DOHH2 (cell line): ENCODE measurements around the gene LRRC3.

Experiments used
- H3F3A ChIP-seq: fragments of 200-600 bp; sonication (generic), shearing (Covaris generic); 2 replicates; pipeline ENCODE4 v1.6.0; 2016; ENCODE audit warnings: antibody characterized with exemption, mild to moderate bottlenecking; ENCODE audit not compliant: control insufficient read depth, insufficient read depth
- H3K27ac ChIP-seq: fragments of 200-600 bp; sonication (generic); 2 replicates; pipeline ENCODE4 v1.5.1; 2014; ENCODE audit warnings: low read depth, mild to moderate bottlenecking, low read length, moderate library complexity
- H3K27me3 ChIP-seq: fragments of 200-600 bp; sonication (generic); 2 replicates; pipeline ENCODE4 v1.6.1; 2014; ENCODE audit warnings: mild to moderate bottlenecking, low read length, mixed read lengths; ENCODE audit not compliant: control insufficient read depth
- H3K36me3 ChIP-seq: fragments of 200-600 bp; sonication (generic); 2 replicates; pipeline ENCODE4 v1.6.1; 2014; ENCODE audit warnings: mild to moderate bottlenecking, low read length, moderate library complexity, mixed read lengths; ENCODE audit not compliant: control insufficient read depth
- H3K4me1 ChIP-seq: fragments of 200-600 bp; sonication (generic); 2 replicates; pipeline ENCODE4 v1.6.1; 2014; ENCODE audit warnings: mild to moderate bottlenecking, low read length, mixed read lengths; ENCODE audit not compliant: control insufficient read depth
- H3K4me2 ChIP-seq: fragments of 200-600 bp; sonication (generic); 2 replicates; pipeline ENCODE4 v1.6.0; 2014; ENCODE audit warnings: mild to moderate bottlenecking, low read length, moderate library complexity
- H3K4me3 ChIP-seq: fragments of 200-600 bp; sonication (generic); 2 replicates; pipeline ENCODE4 v1.5.1; 2014; ENCODE audit warnings: mild to moderate bottlenecking, low read length, mixed read lengths
- H3K79me2 ChIP-seq: fragments of 200-600 bp; sonication (generic); 2 replicates; pipeline ENCODE4 v1.6.1; 2014; ENCODE audit warnings: mild to moderate bottlenecking, low read length, mixed read lengths; ENCODE audit not compliant: control insufficient read depth
- H3K9me2 ChIP-seq: fragments of 200-600 bp; sonication (generic); replicated peaks from 2 replicates; pipeline ENCODE4 v1.6.1; 2014; ENCODE audit warnings: mild to moderate bottlenecking, low read length, mixed read lengths; ENCODE audit not compliant: control insufficient read depth
- H3K9me3 ChIP-seq: fragments of 200-600 bp; sonication (generic); 2 replicates; pipeline ENCODE4 v1.6.1; 2014; ENCODE audit warnings: antibody characterized with exemption, low read length, mixed read lengths; ENCODE audit not compliant: control insufficient read depth, insufficient read depth
- H4K20me1 ChIP-seq: fragments of 200-600 bp; sonication (generic); 2 replicates; pipeline ENCODE4 v1.6.0; 2014; ENCODE audit warnings: low read depth, mild to moderate bottlenecking, antibody characterized with exemption, low read length, moderate library complexity; ENCODE audit not compliant: control insufficient read depth, insufficient read depth
- CTCF ChIP-seq: fragments of 200-600 bp; sonication (generic); IDR thresholded peaks from one replicate; pipeline ENCODE4 v1.5.1; 2014; ENCODE audit warnings: antibody characterized with exemption, mild to moderate bottlenecking, low read depth, low read length; ENCODE audit not compliant: poor library complexity, severe bottlenecking
- EZH2phosphoT487 ChIP-seq: fragments of 200-600 bp; sonication (generic); IDR thresholded peaks from 2 replicates; pipeline ENCODE4 v1.6.1; 2017; ENCODE audit warnings: borderline replicate concordance, mild to moderate bottlenecking, antibody characterized with exemption, low read length, moderate library complexity, mixed read lengths

Gene LRRC3

GRCh38 chr21:44458971-44459711, 3.8 kb downstream of the LRRC3 start:
- Histone ChIP-seq H3K9me3 (peaks cover 3% of the 10 kb centered on the region; the same call in 1 of the 2 replicates), H3F3A (no peaks in the 10 kb centered on the region), H3K27me3 (no peaks in the 10 kb centered on the region), H3K4me2 (no peak overlapping the region), H3K4me3 (no peak overlapping the region), H3K9me2 (no peaks in the 10 kb centered on the region), H4K20me1 (no peaks in the 10 kb centered on the region), H3K36me3 (no peaks in the 10 kb centered on the region), H3K4me1 (no peaks in the 10 kb centered on the region), H3K27ac (no peak overlapping the region), H3K79me2 (no peaks in the 10 kb centered on the region)
- TF ChIP-seq EZH2phosphoT487 (no peak), CTCF (no peak)

- H3K27me3 ChIP-seq, result no peaks in the 10 kb centered on the region
- H3K9me3 ChIP-seq, result no peaks in the 10 kb centered on the region
- H3K36me3 ChIP-seq, result no peaks in the 10 kb centered on the region
These were observed 4.6 kb downstream of the LRRC3 start for GRCh38 chr21:44459712-44460440.

GRCh38 chr21:44460441-44460755, 5.1 kb downstream of the LRRC3 start:
- H3K27ac ChIP-seq, result no peak overlapping the region
- no peak overlapping the region for H3K4me3 ChIP-seq
- no peaks in the 10 kb centered on the region for H3K36me3 ChIP-seq
- H3K79me2 ChIP-seq, result no peaks in the 10 kb centered on the region
- no peaks in the 10 kb centered on the region for H3K4me1 ChIP-seq
- H3K27me3 ChIP-seq, result no peaks in the 10 kb centered on the region
- H4K20me1 ChIP-seq, result no peaks in the 10 kb centered on the region
- no peaks in the 10 kb centered on the region for H3K9me3 ChIP-seq
- no peaks in the 10 kb centered on the region for H3K9me2 ChIP-seq
- TF ChIP-seq CTCF (no peak), EZH2phosphoT487 (no peak)
- no peak overlapping the region for H3K4me2 ChIP-seq
- H3F3A ChIP-seq, result no peaks in the 10 kb centered on the region

More at GRCh38 chr21:44459712-44460440, 4.6 kb downstream of the LRRC3 start:
- Histone ChIP-seq H3K4me2 (no peak overlapping the region), H3K4me3 (no peak overlapping the region), H3K9me2 (no peaks in the 10 kb centered on the region), H4K20me1 (no peaks in the 10 kb centered on the region), H3F3A (no peaks in the 10 kb centered on the region), H3K27ac (no peak overlapping the region), H3K4me1 (no peaks in the 10 kb centered on the region), H3K79me2 (no peaks in the 10 kb centered on the region)
- TF ChIP-seq EZH2phosphoT487, result no peak
- TF ChIP-seq CTCF, result no peak
